ENCODE data around the gene ERGIC2. TPM values are rescaled to one million over a fixed set of nuclear protein-coding genes. Genes with fewer than 3 reads are reported as not detected.

ERGIC2 gene
- total RNA-seq, 1 experiment from 2014 or later: 54.5 TPM

DNA sequence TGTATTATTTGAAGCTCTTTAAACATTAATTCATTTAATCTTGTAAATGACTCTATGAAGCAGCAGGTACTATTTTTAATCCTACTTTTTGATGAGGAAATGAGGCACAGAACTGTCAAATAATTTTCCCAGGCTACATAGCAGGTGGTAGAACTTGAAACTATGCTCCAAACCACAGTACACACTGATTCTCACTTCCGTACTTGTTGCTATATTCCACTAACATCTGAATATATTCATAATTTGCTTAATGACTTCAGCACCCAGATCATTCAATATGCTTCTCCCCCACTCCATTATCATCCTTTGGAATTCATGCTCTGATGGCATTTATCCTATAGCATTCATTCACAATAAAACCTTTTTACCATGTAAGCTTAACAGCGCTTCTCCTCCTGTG, 4.9 kb downstream of the ERGIC2 start:
- no peak for DNase-seq (ENCODE audit: extremely low read depth, low read depth)

GRCh38 chr12:29374913-29375312, 6.1 kb downstream of the ERGIC2 start:
- no peak for DNase-seq (ENCODE audit: extremely low read depth, low read depth)

GRCh38 chr12:29374012-29374411, 7.0 kb downstream of the ERGIC2 start:
- DNase-seq (ENCODE audit: extremely low read depth, low read depth): no peak

GRCh38 chr12:29365091-29365490, 15.9 kb downstream of the ERGIC2 start:
- no peak for DNase-seq (ENCODE audit: extremely low read depth, low read depth)

GRCh38 chr12:29354954-29355353, 26.0 kb downstream of the ERGIC2 start:
- no peak for DNase-seq (ENCODE audit: extremely low read depth, low read depth)

- DNase-seq (ENCODE audit: extremely low read depth, low read depth): no peak
Measured at GRCh38 chr12:29350080-29350479, 30.9 kb downstream of the ERGIC2 start.

DNA sequence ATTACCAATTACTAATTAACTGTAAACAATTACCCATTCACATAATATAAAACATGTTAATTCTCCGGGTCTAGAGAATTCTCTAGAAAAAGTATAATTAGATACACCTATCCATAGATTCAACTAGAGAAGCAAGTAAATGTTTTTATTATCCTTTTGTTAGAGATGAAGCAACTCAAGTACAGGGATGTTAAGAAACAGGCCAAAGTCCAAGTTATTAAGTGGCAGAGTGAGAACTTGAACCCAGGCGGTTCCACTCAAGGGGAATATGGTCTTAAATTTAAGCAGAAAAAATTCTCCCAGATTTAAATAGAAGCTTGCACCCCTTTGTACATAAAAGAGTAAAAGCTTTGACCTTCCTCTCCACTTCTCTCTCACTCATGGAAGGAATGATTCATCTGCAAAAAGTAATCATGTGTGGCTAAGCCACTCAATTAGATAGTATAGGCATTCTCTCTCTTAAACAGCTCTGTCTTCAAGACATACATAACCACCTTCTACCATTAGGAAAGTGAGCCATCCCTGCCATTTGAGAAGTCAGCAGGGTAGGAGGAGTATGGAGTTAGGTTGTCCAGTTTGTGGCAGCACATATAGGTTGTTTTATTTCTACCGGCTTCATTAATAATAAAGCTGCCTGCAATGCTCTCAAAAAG, 34.1 kb downstream of the ERGIC2 start:
- no peak for DNase-seq (ENCODE audit: extremely low read depth, low read depth)

GRCh38 chr12:29343022-29343799, 37.8 kb downstream of the ERGIC2 start:
- no peak for DNase-seq (ENCODE audit: extremely low read depth, low read depth)

DNA sequence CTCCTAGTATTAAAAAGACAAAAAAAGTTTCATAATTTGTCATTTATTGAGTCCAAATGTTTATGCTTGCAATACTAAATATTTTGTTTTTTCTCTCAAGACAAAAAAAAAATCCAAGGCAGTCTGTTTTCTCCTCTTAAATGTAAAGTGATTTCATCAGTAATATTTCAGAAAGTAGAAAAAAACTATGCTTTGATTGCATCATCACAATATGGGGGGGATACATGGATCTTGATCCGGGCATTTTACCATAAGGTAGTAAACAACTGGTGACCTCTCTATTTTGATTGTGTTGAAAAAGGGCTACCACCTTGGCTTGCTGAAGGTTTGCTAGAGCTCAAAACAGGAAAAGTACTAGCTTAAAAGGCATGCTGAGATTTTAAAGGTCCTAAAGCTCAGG, 43.6 kb downstream of the ERGIC2 start:
- no peak for DNase-seq (ENCODE audit: extremely low read depth, low read depth)

DNA sequence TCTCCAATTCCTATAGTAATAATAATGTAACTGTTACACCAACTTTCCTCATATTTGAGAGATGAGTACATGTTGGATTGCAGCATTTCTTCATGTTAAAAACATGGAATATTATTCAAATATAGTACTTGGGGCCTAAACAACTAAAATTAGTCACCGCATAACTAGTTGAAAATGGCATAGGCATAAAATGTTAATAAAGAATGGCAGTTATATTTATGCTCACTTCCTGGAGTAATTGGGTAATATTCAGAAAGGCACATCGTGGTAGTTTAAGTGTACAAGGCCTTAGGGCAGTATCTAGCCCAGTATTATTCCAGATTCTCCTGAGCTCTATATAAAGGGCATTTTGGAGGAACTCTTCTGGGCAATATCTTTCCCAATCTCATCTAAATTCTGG, 46.0 kb downstream of the ERGIC2 start:
- DNase-seq (ENCODE audit: extremely low read depth, low read depth): no peak

GRCh38 chr12:29333178-29333577, 47.8 kb downstream of the ERGIC2 start:
- no peak for DNase-seq (ENCODE audit: extremely low read depth, low read depth)

DNA sequence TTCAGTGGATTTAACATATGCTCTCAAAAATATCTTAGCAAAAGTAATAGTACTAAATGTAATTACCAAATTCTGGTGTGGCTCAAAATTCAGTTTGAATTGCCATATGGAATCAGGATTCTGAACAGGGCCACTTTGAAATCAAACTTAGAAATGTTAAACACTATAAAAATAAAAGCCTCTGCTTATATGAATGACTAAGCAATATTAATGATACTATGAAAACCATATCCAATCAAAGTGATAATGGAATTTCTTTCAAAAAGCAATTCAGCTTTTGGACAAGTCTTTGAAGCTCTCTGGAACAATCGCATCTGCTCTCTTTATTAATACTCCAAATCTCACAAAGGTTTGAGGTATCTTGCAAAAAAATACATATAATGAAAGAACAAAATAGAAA, 51.6 kb downstream of the ERGIC2 start:
- DNase-seq (ENCODE audit: extremely low read depth, low read depth): no peak

- DNase-seq (ENCODE audit: extremely low read depth, low read depth): no peak
Measured at GRCh38 chr12:29322157-29322556, 58.8 kb downstream of the ERGIC2 start.

DNA sequence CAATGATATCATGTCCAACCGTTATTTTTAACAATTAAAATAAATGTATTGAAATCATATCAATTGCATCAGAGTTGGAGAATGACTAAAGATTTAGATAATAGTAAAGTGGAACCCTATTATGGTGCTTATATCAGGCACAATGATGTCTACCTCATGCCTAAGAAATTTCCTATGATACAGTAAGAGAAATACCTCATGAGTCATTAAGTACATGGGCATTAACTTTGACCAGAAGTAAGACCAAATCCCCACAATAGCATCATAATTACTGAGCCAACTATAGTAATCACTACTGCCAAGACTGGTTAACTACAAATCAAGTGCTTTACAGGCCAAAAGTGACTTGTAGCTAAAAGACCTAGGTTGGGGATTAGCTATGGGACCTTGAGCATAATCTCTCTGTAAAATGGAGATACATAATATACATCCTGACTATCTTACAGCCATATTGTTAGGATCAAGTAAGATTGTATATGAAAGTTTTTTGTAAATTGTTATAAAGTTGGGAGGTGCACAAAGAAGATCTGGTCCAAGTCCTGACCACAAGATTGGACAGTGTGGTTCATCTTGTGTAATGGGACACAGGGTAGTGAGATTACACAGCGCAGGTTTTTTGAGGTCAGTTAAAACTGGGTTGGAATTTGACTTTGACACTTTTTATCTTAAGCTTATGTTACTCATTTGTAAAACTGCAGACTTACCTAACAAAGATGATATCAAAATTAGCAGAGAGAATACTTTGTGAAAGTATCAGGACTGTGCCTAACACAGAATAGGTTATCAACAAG, 60.5 kb downstream of the ERGIC2 start:
- no peak for DNase-seq (ENCODE audit: extremely low read depth, low read depth)

DNA sequence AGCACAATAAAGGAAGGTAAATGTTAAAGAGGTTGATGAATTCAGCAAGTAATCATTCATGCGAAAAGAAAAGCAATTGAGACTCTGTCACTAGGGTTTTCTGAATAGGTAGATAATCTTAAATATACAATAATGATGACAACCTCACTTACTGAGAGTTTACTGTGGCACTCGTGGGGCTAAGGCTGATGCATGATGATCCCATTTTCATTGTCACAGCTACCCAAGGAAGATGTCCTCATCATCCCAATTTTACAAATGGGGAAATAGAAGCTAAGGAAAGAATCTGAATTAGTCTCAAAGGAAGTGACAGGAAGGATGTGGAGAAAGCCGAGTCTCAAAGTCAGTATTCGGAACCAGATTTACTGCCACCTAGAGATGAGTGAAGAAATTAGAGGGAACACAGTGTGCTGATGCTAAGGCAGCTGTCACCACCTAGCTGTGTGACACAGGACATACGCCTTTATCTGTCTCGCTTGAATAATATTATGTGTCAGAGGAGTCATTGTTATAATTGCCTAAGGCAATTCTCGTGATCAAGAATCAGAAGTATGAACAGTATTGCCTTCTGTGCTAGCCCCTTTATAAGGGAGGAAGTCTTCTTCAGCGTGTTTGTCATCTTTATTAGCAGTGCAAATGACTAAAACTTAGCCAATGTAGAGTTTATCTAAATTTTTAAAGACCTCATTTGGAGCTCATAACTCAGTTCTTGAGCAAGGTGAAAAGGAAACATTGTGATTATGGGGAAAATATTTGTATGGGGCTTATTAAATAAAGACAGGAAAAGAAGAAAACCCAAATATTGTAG, 63.2 kb downstream of the ERGIC2 start:
- peak; percentile 53 for DNase-seq (ENCODE audit: extremely low read depth, low read depth)

GRCh38 chr12:29316752-29317151, 64.2 kb downstream of the ERGIC2 start:
- DNase-seq (ENCODE audit: extremely low read depth, low read depth): no peak

- DNase-seq (ENCODE audit: extremely low read depth, low read depth): no peak
Measured at GRCh38 chr12:29314416-29314815, 66.6 kb downstream of the ERGIC2 start.

DNA sequence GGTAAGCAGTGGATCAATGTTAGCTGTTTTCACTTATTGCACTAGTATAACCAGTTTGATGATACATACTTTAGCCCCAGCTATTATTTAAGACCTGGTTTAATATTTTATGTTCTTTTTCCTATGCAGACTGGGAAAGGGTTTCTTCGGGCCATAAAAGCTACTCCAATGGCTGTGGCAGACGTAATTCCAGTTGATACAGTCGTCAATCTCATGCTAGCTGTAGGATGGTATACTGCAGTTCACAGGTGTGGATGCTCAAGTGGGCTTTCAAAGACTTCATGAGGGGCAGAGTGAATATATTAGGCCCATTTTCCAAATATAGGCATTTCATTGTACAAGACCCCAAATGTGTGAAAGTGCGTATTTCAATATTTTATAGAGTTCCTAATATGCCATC, 70.1 kb downstream of the ERGIC2 start:
- no peak for DNase-seq (ENCODE audit: extremely low read depth, low read depth)

DNA sequence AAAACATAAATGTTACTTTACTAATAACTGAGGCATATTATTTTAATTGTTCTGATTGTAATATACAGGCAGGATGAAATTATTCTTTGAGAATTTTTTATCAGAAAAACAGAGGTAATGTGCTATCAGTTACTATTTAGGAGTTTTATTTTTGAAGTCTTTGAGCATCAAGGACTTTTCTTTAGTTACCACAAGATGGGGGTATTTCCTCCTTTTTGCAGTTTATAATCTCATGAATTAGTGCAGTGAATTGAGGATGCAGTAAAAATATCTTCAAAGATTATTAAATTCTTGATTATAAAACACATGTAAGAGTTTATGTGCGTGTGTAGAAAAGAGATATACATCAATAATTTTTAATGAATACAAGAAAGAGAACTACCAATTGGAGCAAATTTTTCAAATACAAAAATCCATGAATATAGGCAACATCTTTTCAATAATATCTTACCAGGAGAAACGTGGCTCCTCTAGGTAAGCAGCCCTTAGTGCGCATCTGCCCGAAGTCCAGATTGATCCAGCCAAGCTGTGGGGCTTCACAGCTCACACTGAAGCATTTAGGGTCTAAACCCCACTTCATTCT, 71.6 kb downstream of the ERGIC2 start:
- DNase-seq (ENCODE audit: extremely low read depth, low read depth): peak; percentile 3

DNA sequence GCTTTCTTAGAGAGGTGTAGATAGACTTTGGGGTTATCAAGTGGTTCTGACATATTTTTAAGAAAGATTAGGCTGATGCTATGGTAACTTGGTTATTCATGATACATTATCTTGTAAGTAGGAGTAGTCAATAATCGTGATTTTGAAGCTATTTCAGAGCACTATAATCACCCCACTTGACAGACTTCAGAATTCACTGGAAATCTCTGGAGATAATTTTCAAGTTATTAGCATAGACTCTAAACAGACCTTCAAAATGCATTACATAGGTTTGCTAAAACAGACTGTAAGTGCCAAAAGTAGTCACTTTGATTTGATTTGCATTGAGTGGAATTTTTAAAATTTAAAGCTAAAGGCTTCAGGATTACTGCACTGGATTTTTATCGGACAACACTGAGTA, 74.3 kb downstream of the ERGIC2 start:
- DNase-seq (ENCODE audit: extremely low read depth, low read depth): no peak

All from NCI-H460 (cell line).